ENCODE results near the gene PRC1. TPM values are rescaled to one million over a fixed set of nuclear protein-coding genes. Genes with fewer than 3 reads are reported as not detected.

PRC1 gene
- total RNA-seq, 1 experiment from 2014 or later: 75.7 TPM

GRCh38 chr15:90938261-90938660 is 56.1 kb downstream of the PRC1 start:
- Histone ChIP-seq H2BK120ac (ENCODE audit: low read depth, low read length, poor library complexity, severe bottlenecking) (no peak overlapping the region), H2AK5ac (ENCODE audit: insufficient read length, low read length) (no peak overlapping the region), H3K4me2 (ENCODE audit: insufficient read depth, insufficient read length, low read length) (no peak overlapping the region), H3K56ac (ENCODE audit: insufficient read length, low read depth, low read length) (no peak overlapping the region), H3K23me2 (ENCODE audit: insufficient read length, low read depth, low read length, poor library complexity, severe bottlenecking) (peaks cover 11% of the 10 kb centered on the region), H4K91ac (ENCODE audit: insufficient read length, low read depth, low read length) (no peak overlapping the region), H3K23ac (ENCODE audit: insufficient read length, low read depth, low read length) (no peak overlapping the region), H3K9ac (ENCODE audit: extremely low read depth, insufficient read length, low read length) (no peak overlapping the region), H2BK20ac (ENCODE audit: low read depth, low read length, poor library complexity, severe bottlenecking) (no peak overlapping the region), H2AFZ (ENCODE audit: low read length) (no peak overlapping the region), H3K27ac (ENCODE audit: insufficient read length, low read depth, low read length) (no peak overlapping the region), H3K14ac (ENCODE audit: insufficient read depth, low read length) (no peak overlapping the region), H4K8ac (replicated peaks; ENCODE audit: insufficient read length, low read depth, low read length) (no peak overlapping the region), H3K4me1 (ENCODE audit: insufficient read depth, low read length) (no peaks in the 10 kb centered on the region), H3K79me2 (ENCODE audit: insufficient read depth, low read length) (no peaks in the 10 kb centered on the region; the same call in 1 of the 2 replicates), H3T11ph (ENCODE audit: low read length) (no peak overlapping the region), H2BK15ac (ENCODE audit: low read depth, low read length) (no peak overlapping the region), H3K9me3 (ENCODE audit: control insufficient read depth, low read depth, low read length) (no peaks in the 10 kb centered on the region), H2BK5ac (ENCODE audit: insufficient read length, low read length) (no peak overlapping the region), H2BK12ac (ENCODE audit: insufficient read length, low read depth, low read length) (no peak overlapping the region), H4K5ac (ENCODE audit: insufficient read length, low read depth, low read length) (no peak overlapping the region), H4K20me1 (ENCODE audit: control insufficient read depth, insufficient read depth, insufficient read length) (no peaks in the 10 kb centered on the region), H3K18ac (ENCODE audit: insufficient read length, low read depth, low read length) (no peak overlapping the region), H3K79me1 (ENCODE audit: insufficient read depth, low read depth, low read length, poor library complexity, severe bottlenecking) (no peaks in the 10 kb centered on the region), H3K27me3 (ENCODE audit: insufficient read depth, low read length) (no peaks in the 10 kb centered on the region), H3K4ac (ENCODE audit: low read depth, low read length) (no peak overlapping the region)
- no peak for TF ChIP-seq CTCF (conservative IDR thresholded peaks at IDR 0.05)
- no CpG with 5 or more reads among the region's 5 CpGs for WGBS (ENCODE audit: extremely low coverage, insufficient read length, low lambda C conversion rate)
- Mint-ChIP-seq H3K4me1 (peaks cover 14 to 16% of the 10 kb centered on the region in 2 experiments), H3K4me3 (no peak overlapping the region), H3K36me3 (ENCODE audit: insufficient read depth in 1 of 3, low read depth in 3 of 3) (peaks cover 40 to 55% (median 52%) of the 10 kb centered on the region in 3 experiments; a peak in 6 of 7 replicates), H3K27me3 (ENCODE audit: low read depth) (peaks cover 7% of the 10 kb centered on the region), H3K27ac (no peak overlapping the region), H3K9me3 (no peaks in the 10 kb centered on the region; a peak in 1 of 5 replicates)
- DNase-seq: no peak

Measured in H9 (cell line).